ENCODE measurements around the gene SLC2A9.

SLC2A9 gene

GRCh38 chr4:9933956-9934355, 87.3 kb downstream of the SLC2A9 start:
- DNase-seq (ENCODE audit: low read depth), result no peak
- TF ChIP-seq, protein P1, sequence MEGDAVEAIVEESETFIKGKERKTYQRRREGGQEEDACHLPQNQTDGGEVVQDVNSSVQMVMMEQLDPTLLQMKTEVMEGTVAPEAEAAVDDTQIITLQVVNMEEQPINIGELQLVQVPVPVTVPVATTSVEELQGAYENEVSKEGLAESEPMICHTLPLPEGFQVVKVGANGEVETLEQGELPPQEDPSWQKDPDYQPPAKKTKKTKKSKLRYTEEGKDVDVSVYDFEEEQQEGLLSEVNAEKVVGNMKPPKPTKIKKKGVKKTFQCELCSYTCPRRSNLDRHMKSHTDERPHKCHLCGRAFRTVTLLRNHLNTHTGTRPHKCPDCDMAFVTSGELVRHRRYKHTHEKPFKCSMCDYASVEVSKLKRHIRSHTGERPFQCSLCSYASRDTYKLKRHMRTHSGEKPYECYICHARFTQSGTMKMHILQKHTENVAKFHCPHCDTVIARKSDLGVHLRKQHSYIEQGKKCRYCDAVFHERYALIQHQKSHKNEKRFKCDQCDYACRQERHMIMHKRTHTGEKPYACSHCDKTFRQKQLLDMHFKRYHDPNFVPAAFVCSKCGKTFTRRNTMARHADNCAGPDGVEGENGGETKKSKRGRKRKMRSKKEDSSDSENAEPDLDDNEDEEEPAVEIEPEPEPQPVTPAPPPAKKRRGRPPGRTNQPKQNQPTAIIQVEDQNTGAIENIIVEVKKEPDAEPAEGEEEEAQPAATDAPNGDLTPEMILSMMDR (IDR thresholded peaks at IDR 0.05; ENCODE audit: low read depth, low read length, missing control alignments), result no peak
- H3K4me3 ChIP-seq (ENCODE audit: low read depth, low read length), result no peak overlapping the region

DNA sequence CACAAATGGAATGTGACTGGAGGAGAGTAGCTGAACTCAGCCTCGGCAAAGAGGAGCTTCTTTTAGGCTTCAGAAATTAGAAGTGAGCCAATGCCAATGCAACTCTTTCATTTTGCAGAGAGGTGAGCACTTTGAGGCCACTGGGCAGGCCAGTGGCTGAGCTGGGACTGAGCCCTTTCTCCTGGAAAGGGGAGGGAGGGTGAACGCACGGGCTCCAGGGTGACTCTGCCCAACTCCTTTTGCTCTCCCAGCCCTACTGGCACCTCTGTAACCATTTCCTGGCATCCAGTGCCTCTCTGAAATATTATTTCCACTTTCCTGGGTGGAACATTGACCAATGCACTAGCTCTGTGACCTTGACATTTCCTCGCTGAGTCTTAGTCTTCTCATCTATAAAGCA, 88.1 kb downstream of the SLC2A9 start:
- H3K4me3 ChIP-seq (ENCODE audit: low read depth, low read length), result no peak overlapping the region
- no peak for DNase-seq (ENCODE audit: low read depth)
- TF ChIP-seq, protein P1 (IDR thresholded peaks at IDR 0.05; ENCODE audit: low read depth, low read length, missing control alignments), result no peak

- TF ChIP-seq, protein P1 (IDR thresholded peaks at IDR 0.05; ENCODE audit: low read depth, low read length, missing control alignments), result no peak
- no peak overlapping the region for H3K4me3 ChIP-seq (ENCODE audit: low read depth, low read length)
- no peak for DNase-seq (ENCODE audit: low read depth)
These were observed 88.5 kb downstream of the SLC2A9 start for GRCh38 chr4:9932771-9933170.

DNA sequence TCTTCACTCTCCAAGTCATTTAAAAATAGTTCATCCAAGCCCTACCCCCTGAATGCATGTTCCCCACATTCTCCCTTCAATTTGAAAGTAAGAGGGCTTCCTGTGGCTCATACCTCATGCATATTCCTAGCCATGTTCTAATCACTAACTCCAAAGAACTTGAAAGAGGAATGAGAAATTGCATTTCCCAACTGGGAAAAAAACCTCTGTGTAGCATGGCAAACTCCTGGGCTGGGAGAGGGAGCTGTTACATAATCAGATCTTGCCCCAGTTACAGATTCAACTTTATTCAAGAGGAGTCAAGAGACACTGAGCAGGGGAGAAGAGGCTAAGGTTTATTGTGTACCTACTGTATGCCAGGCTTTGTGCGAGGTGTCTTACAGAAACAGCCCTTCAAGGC, 90.2 kb downstream of the SLC2A9 start:
- TF ChIP-seq, protein P1 (IDR thresholded peaks at IDR 0.05; ENCODE audit: low read depth, low read length, missing control alignments), result no peak
- H3K4me3 ChIP-seq (ENCODE audit: low read depth, low read length), result no peak overlapping the region
- no peak for DNase-seq (ENCODE audit: low read depth)

GRCh38 chr4:9929111-9929510, 92.2 kb downstream of the SLC2A9 start:
- H3K4me3 ChIP-seq (ENCODE audit: low read depth, low read length), result no peak overlapping the region
- no peak for DNase-seq (ENCODE audit: low read depth)
- TF ChIP-seq, protein P1 (IDR thresholded peaks at IDR 0.05; ENCODE audit: low read depth, low read length, missing control alignments), result no peak

GRCh38 chr4:9927341-9928007, 93.8 kb downstream of the SLC2A9 start:
- DNase-seq (ENCODE audit: low read depth), result no peak
- no peak overlapping the region for H3K4me3 ChIP-seq (ENCODE audit: low read depth, low read length)
- TF ChIP-seq, protein P1 (IDR thresholded peaks at IDR 0.05; ENCODE audit: low read depth, low read length, missing control alignments), result no peak

DNA sequence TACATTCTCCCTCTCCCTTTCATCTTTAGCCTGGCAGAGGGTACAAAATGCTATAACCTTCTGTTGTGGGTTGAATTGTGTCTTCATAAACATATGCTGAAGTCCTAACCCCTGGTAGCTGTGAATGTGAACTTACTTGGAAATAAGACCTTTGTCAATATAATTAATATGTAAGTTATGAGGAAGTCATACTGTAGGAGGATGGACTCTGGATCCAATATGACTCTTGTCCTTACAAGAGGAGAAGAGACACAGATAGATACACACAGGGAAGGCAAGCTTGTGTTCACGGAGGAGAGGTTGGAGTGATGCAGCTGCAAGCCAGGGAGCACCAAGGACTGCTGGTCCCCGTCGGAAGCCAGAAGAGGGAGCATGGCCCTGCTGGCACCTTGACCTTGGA, 94.7 kb downstream of the SLC2A9 start:
- DNase-seq (ENCODE audit: low read depth), result no peak
- H3K4me3 ChIP-seq (ENCODE audit: low read depth, low read length), result no peak overlapping the region
- TF ChIP-seq, protein P1 (IDR thresholded peaks at IDR 0.05; ENCODE audit: low read depth, low read length, missing control alignments), result no peak

Measured in GM12864 (cell line).